SK-N-SH (cell line): Measurements from ENCODE around the gene FBXO45. TPM values are rescaled to one million over a fixed set of nuclear protein-coding genes. Genes with fewer than 3 reads are reported as not detected.
"Not testable (repeated sequence)": the region's sequence is repeated elsewhere in the genome, so short reads cannot be mapped to it uniquely, and the experiment has no call there.

ENCODE experiments used
- CTCF ChIA-PET: fragments of 300-600, 350-600 bp; formaldehyde crosslinking; extraction: SDS; loops from one replicate; lab custom pipeline; 2021; lab: Yijun Ruan, JAX
- POLR2A ChIA-PET: fragments of 350-600 bp; sonication (Branson Sonifier 250); formaldehyde crosslinking; extraction: SDS; loops from one replicate; lab custom pipeline; 2020; ENCODE audit warnings: antibody characterized with exemption, inconsistent platforms; lab: Yijun Ruan, JAX
- DNase-seq: peaks from one replicate; pipeline ENCODE4 v3.0.0; 2012
- H2AFZ ChIP-seq: fragments of 200-600 bp; sonication (generic); 2 replicates; pipeline ENCODE4 v1.8.1; 2016; ENCODE audit warnings: antibody characterized with exemption, mild to moderate bottlenecking, low read depth
- H3F3A ChIP-seq: fragments of 200-600 bp; sonication (generic); replicated peaks from 2 replicates; pipeline ENCODE3; 2016; ENCODE audit warnings: antibody characterized with exemption, mild to moderate bottlenecking; ENCODE audit not compliant: insufficient read depth
- H3K27ac ChIP-seq, 2 experiments: fragments of 200-500 bp in 1 of 2; fragments of 200-600 bp in 1 of 2; sonication (Bioruptor generic) in 1 of 2; sonication (generic), shearing (Covaris generic) in 1 of 2; 2 replicates each; pipeline versions ENCODE4 v1.5.1 to v1.6.1; 2014 to 2016; ENCODE audit warnings: low read depth in 2 of 2, inconsistent platforms in 1 of 2, low read length in 1 of 2, mild to moderate bottlenecking in 1 of 2, mixed read lengths in 1 of 2
- H3K27me3 ChIP-seq: fragments of 200-600 bp; sonication (generic), shearing (Covaris generic); 2 replicates; pipeline ENCODE4 v1.6.1; 2016; ENCODE audit warnings: mixed run types; ENCODE audit not compliant: insufficient read depth
- H3K36me3 ChIP-seq, 2 experiments: fragments of 200-500 bp in 1 of 2; fragments of 200-600 bp in 1 of 2; sonication (Bioruptor generic) in 1 of 2; sonication (generic) in 1 of 2; replicated peaks in 1 of 2; 2 replicates each; pipeline versions ENCODE3 to v1.5.1; 2014 to 2016; ENCODE audit warnings: low read length in 1 of 2, mild to moderate bottlenecking in 1 of 2; ENCODE audit not compliant: insufficient read depth in 2 of 2, control insufficient read depth in 1 of 2
- H3K4me1 ChIP-seq, 2 experiments: fragments of 200-500 bp in 1 of 2; fragments of 200-600 bp in 1 of 2; sonication (Bioruptor generic) in 1 of 2; sonication (generic), shearing (Covaris generic) in 1 of 2; 2 replicates each; pipeline versions ENCODE4 v1.5.1 to v1.6.1; 2014 to 2016; ENCODE audit warnings: low read depth in 1 of 2, low read length in 1 of 2, mixed run types in 1 of 2; ENCODE audit not compliant: insufficient read depth in 2 of 2, control insufficient read depth in 1 of 2
- H3K4me2 ChIP-seq: fragments of 200-600 bp; sonication (generic), shearing (Covaris generic); 2 replicates; pipeline ENCODE4 v1.6.1; 2017; ENCODE audit warnings: mixed run types
- H3K4me3 ChIP-seq, 2 experiments: fragments of 200-500 bp in 1 of 2; fragments of 200-600 bp in 1 of 2; sonication (Bioruptor generic) in 1 of 2; sonication (generic), shearing (Covaris generic) in 1 of 2; 2 replicates each; pipeline versions ENCODE4 v1.5.1 to v1.8.1; 2014 to 2016; ENCODE audit warnings: low read depth in 2 of 2, inconsistent platforms in 1 of 2, low read length in 1 of 2, mild to moderate bottlenecking in 1 of 2, mixed read lengths in 1 of 2, moderate library complexity in 1 of 2
- H3K79me2 ChIP-seq: fragments of 200-600 bp; sonication (generic); 2 replicates; pipeline ENCODE4 v1.8.1; 2017; ENCODE audit warnings: mild to moderate bottlenecking; ENCODE audit not compliant: insufficient read depth
- H3K9ac ChIP-seq: fragments of 200-600 bp; sonication (generic); 2 replicates; pipeline ENCODE4 v1.6.1; 2017; ENCODE audit warnings: mixed run types
- H3K9me2 ChIP-seq: fragments of 200-600 bp; sonication (generic); 2 replicates; pipeline ENCODE4 v1.6.1; 2017; ENCODE audit warnings: mixed run types
- H3K9me3 ChIP-seq: fragments of 200-600 bp; sonication (generic); 2 replicates; pipeline ENCODE4 v1.6.1; 2017; ENCODE audit warnings: mixed run types, mild to moderate bottlenecking, moderate library complexity
- H4K20me1 ChIP-seq: fragments of 200-600 bp; sonication (generic); 2 replicates; pipeline ENCODE4 v1.6.1; 2017; ENCODE audit warnings: mild to moderate bottlenecking, mixed run types; ENCODE audit not compliant: insufficient read depth
- ELF1 ChIP-seq: IDR thresholded peaks from 2 replicates; pipeline ENCODE4 v1.4.0; 2012
- GABPA ChIP-seq: IDR thresholded peaks from 2 replicates; pipeline ENCODE4 v1.4.0; 2012; ENCODE audit warnings: low read depth, mild to moderate bottlenecking
- JUND ChIP-seq: IDR thresholded peaks from 2 replicates; pipeline ENCODE4 v1.4.0; 2012
- MEF2A ChIP-seq: IDR thresholded peaks from 2 replicates; pipeline ENCODE4 v1.4.0; 2012; ENCODE audit warnings: low read depth, borderline replicate concordance
- MXI1 ChIP-seq: IDR thresholded peaks from 2 replicates; pipeline ENCODE4 v1.6.1; 2012; ENCODE audit warnings: mild to moderate bottlenecking, low read depth, low read length, improper control_type of control experiment
- PBX3 ChIP-seq: IDR thresholded peaks from 2 replicates; pipeline ENCODE4; 2012
- RAD21 ChIP-seq: IDR thresholded peaks from 2 replicates; pipeline ENCODE4 v1.6.1; 2012; ENCODE audit warnings: mild to moderate bottlenecking, low read length
- TCF12 ChIP-seq: IDR thresholded peaks from 2 replicates; pipeline ENCODE4 v1.4.0; 2012
- WGBS: methylation state at CpG from one replicate; pipeline ENCODE4 v1.1.6; 2017; ENCODE audit warnings: low lambda C conversion rate; 5-methylcytosine and 5-hydroxymethylcytosine counted together
- polyA plus RNA-seq, 3 experiments: library from polyadenylated mRNA; depleted of rRNA; stranded (reverse); fragments of >200 nt; gene quantifications; 2 replicates each; pipeline ENCODE4 v1.2.3, GENCODE V29; 2012
- TF ChIP-seq, protein P1 (sequence below): IDR thresholded peaks from 2 replicates; pipeline ENCODE4 v1.6.1; 2012; ENCODE audit warnings: mild to moderate bottlenecking, low read depth, low read length, moderate library complexity

Gene FBXO45
- polyA plus RNA-seq, 1 of the 3 experiments (the other 2 are of a cell fraction) = 3.2 TPM

DNA sequence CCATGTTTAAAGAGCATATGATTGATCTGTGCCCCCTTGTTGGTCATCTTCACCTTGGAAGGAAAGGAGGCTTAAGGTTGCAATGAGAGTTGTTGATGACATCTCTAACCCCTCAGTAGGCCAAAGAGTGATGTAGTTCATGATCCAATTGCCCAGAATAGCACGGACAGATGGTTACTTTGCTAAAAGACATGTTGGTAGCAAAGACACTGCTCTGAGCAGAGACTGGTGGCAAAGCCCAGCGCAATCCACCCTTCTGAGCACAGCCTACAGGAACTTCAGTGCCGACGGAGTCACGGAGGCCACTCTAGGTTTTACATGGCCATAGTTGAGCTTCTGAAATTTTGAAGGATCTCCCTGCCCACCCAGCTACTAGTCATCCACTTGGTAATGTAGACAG lies 21.8 kb downstream of the FBXO45 start (continued):
- TF ChIP-seq PBX3 = no peak
- no peak for TF ChIP-seq RAD21
- no peak for TF ChIP-seq GABPA
- no peak for TF ChIP-seq MXI1

DNA sequence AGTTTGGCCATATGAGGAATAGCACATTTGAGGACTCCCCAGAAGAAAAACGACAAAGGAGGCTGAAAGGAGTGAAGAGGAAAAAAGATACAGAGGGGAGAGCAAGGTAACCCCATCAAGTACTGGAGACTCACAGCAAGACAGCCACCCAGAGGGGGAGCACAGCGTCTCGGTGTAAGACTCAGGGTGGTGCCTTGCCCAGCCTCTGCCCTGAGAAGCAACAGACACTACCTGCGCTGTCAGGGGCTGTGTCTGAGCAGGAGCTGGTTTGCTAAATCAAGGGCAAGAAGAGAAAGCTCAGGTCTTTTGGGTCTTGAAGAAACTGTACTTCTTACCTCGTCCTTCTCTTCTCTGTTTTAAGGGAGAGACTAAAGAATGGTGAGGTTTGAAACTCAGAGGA lies 27.9 kb downstream of the FBXO45 start:
- H2AFZ ChIP-seq = no peak overlapping the region
- H3K4me3 ChIP-seq = no peak overlapping the region
- 56% methylated on average over 5 of the region's 5 CpGs for WGBS
- ChIA-PET CTCF (interaction anchor here (1.9 kb wide), 1 partner anchor 13 kb away, joined by 10 read pairs; no protein-coding TSS in a partner anchor), POLR2A (no interaction called here)
- H4K20me1 ChIP-seq = no peaks in the 10 kb centered on the region
- no peaks in the 10 kb centered on the region for H3F3A ChIP-seq
- H3K27me3 ChIP-seq = 0 out of 2 replicates have a peak, but pooled peaks cover 4% of the 10 kb centered on the region
- peaks cover 0 to 2% of the 10 kb centered on the region in 2 experiments; a peak in 1 of 4 replicates for H3K4me1 ChIP-seq
- no peaks in the 10 kb centered on the region for H3K9me3 ChIP-seq
- no peaks in the 10 kb centered on the region for H3K36me3 ChIP-seq
- H3K9ac ChIP-seq = no peak overlapping the region
- H3K9me2 ChIP-seq = no peaks in the 10 kb centered on the region
- H3K4me2 ChIP-seq = no peak overlapping the region
- H3K79me2 ChIP-seq = no peaks in the 10 kb centered on the region
- no peak for DNase-seq
- TF ChIP-seq MEF2A = no peak
- TF ChIP-seq, protein P1, sequence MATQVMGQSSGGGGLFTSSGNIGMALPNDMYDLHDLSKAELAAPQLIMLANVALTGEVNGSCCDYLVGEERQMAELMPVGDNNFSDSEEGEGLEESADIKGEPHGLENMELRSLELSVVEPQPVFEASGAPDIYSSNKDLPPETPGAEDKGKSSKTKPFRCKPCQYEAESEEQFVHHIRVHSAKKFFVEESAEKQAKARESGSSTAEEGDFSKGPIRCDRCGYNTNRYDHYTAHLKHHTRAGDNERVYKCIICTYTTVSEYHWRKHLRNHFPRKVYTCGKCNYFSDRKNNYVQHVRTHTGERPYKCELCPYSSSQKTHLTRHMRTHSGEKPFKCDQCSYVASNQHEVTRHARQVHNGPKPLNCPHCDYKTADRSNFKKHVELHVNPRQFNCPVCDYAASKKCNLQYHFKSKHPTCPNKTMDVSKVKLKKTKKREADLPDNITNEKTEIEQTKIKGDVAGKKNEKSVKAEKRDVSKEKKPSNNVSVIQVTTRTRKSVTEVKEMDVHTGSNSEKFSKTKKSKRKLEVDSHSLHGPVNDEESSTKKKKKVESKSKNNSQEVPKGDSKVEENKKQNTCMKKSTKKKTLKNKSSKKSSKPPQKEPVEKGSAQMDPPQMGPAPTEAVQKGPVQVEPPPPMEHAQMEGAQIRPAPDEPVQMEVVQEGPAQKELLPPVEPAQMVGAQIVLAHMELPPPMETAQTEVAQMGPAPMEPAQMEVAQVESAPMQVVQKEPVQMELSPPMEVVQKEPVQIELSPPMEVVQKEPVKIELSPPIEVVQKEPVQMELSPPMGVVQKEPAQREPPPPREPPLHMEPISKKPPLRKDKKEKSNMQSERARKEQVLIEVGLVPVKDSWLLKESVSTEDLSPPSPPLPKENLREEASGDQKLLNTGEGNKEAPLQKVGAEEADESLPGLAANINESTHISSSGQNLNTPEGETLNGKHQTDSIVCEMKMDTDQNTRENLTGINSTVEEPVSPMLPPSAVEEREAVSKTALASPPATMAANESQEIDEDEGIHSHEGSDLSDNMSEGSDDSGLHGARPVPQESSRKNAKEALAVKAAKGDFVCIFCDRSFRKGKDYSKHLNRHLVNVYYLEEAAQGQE = no peak
- TF ChIP-seq JUND = no peak
- no peak for TF ChIP-seq TCF12
- TF ChIP-seq ELF1 = no peak
- H3K27ac ChIP-seq = no peak overlapping the region

GRCh38 chr3:196597971-196598733 lies 29.7 kb downstream of the FBXO45 start:
- H3K9me3 ChIP-seq, H3K27ac ChIP-seq, H4K20me1 ChIP-seq, H3K4me1 ChIP-seq, H3K36me3 ChIP-seq, H3K9me2 ChIP-seq, H3F3A ChIP-seq, H3K27me3 ChIP-seq, DNase-seq, H3K9ac ChIP-seq, H3K79me2 ChIP-seq: not testable (repeated sequence)
- peak overlapping the region in 1 of 2 experiments; percentile 43; a peak in 1 of 4 replicates for H3K4me3 ChIP-seq
- H3K4me2 ChIP-seq = peak overlapping the region; percentile 52; the same call in 1 of the 2 replicates
- 48% methylated on average over 24 of the region's 25 CpGs for WGBS
- CTCF ChIA-PET = interaction anchor here (1.0 to 1.9 kb wide), 2 partner anchors 11 to 12 kb away, joined by 4 to 10 read pairs; no protein-coding TSS in a partner anchor
- POLR2A ChIA-PET = interaction anchor here (1.0 kb wide), 1 partner anchor 8 kb away, joined by 3 read pairs; no protein-coding TSS in a partner anchor
- H2AFZ ChIP-seq = peak overlapping the region; percentile 65; the same call in 1 of the 2 replicates
